HG02943 (cell line): ENCODE results near the gene DNAJC4.

ENCODE experiments used
- ATAC-seq: cut with Tn5 transposase; IDR thresholded peaks from one replicate; pipeline ENCODE4 v1.9.1; 2021; ENCODE audit warnings: mild to moderate bottlenecking, low read depth, moderate library complexity; ENCODE audit not compliant: unreplicated experiment

The DNAJC4 gene

DNA sequence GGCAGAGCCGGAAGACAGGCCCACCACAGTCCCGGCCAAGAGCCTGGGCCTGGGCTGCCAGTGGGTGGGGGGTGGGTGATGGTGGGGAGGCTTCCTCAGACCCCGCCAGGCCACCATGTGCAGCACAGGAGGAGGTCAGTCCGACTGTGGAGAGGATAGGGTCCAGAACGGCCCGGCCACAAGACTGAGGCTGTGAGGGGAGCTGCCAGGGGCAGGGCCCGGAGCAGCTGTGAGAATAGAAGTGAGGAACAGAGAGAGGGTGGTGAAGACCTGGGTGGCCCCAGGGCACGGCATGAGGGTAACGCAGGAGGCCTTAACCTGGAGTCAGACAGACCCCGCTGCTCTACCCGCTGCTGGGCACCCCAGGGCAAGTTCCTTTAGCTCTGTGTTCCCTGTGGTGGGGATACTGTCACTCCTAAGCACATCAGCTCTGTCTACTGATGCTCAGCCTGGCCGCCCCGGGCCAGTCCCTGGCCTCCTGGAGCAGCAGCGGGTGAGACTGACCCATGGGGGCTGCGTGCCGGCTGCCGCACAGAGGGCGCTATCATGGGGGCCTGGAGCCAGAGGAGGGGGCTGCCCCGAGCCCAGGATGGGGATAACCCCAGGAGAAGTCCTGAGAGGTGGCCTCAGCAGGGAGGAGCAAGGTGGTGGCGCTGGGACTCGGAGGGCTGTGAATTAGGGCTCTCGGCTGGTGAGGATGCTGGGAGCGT is 22.1 kb upstream of the DNAJC4 start:
- peak; percentile 11 for ATAC-seq

DNA sequence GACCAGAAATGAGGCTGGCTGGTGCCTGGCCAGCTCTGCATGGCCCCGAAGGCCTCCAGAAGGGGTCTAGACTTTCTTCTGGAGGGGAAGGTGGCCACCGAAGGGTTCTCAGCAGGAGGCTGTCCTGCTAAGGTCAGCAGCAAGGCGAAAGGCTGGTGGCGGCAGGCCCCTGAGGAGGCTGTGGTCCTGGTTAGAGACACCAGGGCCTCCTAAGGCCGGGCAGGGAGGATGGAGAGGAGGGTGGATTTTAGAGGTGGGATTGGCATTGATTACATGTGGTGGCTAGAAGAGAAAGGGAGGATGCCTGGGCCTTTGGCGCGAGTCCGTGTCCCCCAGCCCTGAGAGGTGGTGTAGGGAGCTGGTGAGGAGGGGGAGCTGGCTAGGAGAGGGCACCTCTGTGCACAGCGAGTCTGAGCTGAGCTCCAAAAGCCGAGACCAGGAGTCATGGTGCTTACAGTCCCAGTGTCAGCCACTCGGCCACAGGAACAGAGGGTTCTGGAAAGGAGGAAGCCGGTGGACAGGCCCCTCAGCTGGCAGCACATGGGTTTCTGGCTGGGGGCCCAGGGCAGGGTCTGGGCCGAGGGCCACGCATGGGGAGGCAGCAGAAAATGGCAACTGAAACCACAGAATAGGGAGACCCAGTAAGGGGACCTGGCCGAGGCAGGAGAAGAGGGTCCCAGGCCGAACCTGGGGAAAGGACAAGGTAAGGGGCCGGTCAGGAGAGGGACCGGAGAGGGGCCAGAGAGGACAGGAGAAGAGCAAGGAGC is 21.4 kb upstream of the DNAJC4 start:
- no peak for ATAC-seq

DNA sequence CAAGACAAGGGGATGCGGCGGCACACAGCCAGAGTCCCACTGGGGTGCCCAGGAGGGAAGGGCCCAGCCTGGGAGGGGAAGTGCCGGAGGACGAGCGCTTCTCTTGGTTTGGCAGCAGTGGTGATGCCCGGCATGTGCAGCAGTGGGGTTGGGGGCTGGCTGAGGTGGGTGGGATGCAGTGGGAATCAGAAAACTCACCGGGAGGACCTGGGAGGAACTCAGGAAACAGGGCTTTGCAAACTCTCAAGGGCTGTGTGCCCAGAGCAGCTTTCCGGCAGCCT is 20.8 kb upstream of the DNAJC4 start:
- ATAC-seq, result no peak

DNA sequence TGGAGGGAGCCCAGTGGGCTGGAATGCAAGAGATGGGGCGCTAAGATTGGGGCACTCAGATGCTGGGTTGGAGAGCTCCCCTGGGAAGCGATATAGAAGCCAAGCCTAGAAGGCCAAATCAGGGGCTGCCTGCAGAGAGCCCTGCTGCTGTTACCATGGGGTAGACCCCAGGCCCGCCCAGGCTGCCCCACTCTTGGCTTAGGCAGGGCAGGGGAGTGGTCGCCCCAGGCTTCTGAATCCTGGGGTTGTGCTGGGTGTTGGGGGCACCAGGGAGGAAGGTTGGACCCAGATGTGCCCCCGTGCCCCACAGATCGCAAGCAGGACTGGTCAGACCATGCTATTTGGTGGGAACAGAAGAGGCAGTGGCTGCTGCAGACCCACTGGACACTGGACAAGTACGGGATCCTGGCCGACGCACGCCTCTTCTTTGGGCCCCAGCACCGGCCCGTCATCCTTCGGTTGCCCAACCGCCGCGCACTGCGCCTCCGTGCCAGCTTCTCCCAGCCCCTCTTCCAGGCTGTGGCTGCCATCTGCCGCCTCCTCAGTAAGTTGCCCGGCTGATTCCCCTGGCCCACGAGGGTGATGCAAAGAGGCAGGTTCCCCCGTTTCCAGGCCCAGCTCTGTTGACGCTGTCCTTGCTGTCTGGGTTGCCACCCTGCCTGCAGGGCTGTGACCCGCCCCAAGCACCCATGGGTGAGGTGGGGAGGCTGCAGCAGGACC is 19.9 kb upstream of the DNAJC4 start:
- no peak for ATAC-seq

DNA sequence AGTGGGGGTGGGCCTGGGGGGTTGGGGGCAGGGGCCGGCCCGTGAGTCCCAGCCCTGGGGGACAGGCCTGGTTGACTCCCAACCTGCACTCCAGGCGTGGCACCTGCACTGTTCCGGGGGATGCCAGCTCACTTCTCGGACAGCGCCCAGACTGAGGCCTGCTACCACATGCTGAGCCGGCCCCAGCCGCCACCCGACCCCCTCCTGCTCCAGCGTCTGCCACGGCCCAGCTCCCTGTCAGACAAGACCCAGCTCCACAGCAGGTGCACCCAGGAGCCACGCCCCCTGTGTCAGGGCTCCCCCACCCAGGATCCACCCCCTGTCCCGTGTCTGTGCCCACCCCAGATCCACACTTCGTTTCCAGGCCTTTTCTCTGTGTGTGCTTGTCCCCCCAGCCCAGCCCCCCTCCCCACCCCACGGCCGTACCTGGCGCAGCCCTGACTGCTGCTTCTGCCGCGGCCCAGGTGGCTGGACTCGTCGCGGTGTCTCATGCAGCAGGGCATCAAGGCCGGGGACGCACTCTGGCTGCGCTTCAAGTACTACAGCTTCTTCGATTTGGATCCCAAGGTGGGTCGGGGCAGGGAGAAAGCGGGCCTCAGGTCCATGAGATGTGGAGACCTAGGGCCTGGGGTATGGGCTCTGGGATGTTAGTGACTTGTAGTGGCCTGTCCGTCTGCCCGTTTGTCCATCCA is 19.0 kb upstream of the DNAJC4 start:
- ATAC-seq, result no peak

DNA sequence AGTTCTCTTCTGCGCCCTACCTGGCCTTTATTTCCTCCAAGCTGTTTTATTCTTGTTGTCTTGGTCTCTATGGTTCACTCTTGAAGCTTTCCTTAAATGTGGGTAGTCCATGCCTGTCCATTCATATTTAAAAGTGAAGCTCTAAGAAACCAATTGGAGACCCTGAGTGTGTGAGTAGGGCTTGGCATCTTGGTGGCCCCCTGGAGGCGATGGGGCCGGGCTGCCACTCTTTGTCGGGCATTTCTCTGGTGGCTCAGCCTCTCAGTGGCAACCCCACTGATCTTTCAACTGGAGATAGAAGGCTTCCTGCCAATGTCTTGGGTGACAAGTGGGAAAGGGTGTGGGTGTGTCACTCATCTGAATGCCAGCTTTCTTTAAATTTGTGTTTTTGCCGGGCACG is 13.5 kb upstream of the DNAJC4 start:
- ATAC-seq, result no peak

DNA sequence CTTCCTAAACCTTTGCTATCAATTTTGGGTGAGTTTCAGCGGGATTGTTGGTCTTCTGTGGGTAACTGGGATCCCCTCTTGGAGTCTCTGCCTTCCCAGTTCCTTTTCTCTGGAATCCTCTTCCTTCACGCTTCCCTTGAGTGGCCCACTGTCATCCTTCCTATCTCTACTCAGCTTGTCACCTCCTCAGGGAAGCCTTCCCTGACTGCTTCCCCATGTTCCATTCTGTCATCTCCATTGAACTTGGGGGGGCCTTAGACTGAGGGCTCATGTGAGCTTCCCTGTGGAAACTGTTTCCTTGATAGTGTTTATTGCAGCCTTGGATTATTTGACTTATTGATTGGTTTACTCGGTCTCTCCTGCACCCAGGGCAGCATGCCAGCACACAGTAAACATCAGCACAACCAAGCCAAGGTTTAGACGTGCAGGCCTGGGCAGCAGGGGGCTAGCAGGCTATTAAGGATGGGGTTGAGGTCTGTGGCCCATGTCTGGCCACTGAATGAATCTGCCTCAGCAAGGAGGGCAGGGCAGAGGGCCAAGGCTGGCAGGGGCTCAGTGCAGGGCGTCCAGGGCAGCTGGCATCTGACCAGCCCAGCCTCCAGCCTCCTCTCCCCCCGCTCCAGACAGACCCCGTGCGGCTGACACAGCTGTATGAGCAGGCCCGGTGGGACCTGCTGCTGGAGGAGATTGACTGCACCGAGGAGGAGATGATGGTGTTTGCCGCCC is 11.6 kb upstream of the DNAJC4 start:
- no peak for ATAC-seq

DNA sequence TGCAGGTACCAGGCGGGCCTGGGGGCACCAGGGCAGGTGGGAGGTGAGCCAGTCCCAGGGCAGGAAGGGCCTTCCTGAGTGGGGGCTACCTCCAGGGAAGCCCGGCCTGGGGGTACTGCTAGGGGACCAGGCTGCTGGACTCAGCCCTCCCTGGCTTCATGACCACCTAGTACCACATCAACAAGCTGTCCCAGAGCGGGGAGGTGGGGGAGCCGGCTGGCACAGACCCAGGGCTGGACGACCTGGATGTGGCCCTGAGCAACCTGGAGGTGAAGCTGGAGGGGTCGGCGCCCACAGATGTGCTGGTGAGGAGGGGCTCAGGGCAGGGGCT is 11.0 kb upstream of the DNAJC4 start:
- no peak for ATAC-seq

DNA sequence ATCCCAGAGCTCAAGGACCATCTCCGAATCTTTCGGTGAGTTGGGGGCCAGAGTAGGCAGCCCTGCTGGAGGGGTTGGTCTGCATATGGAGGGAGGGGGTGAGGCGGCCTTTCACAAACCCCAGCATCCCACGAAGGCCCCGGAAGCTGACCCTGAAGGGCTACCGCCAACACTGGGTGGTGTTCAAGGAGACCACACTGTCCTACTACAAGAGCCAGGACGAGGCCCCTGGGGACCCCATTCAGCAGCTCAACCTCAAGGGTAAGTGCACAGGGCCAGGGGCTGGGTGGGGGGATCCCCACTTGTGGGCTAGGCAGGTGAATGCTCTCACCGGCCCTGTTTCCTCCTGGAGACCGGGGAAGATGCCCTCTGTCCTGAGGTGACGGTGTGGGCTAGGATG is 10.6 kb upstream of the DNAJC4 start:
- ATAC-seq, result no peak

DNA sequence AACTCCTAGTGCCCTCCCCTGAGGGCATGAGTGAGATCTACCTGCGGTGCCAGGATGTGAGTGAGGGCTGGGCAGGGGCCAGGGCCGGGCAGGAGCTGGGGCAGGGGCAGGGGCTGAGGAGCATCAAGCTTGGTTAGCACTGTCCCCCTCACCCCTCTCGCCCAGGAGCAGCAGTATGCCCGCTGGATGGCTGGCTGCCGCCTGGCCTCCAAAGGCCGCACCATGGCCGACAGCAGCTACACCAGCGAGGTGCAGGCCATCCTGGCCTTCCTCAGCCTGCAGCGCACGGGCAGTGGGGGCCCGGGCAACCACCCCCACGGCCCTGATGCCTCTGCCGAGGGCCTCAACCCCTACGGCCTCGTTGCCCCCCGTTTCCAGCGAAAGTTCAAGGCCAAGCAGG is 10.1 kb upstream of the DNAJC4 start:
- no peak for ATAC-seq

DNA sequence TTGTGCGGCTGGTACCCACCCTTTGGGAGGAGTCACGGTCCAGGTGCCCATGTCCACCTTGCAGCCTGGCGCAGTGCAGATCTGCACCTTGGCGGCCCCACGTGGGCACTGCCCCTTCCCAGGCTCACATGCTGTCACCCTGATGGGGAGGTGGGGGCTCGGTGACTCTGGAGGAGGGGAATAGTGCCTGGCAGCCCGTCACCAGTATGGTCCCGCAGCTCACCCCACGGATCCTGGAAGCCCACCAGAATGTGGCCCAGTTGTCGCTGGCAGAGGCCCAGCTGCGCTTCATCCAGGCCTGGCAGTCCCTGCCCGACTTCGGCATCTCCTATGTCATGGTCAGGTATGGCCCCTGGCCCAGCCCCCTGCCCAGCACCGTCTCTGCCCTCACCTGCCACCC is 9.6 kb upstream of the DNAJC4 start:
- no peak for ATAC-seq

DNA sequence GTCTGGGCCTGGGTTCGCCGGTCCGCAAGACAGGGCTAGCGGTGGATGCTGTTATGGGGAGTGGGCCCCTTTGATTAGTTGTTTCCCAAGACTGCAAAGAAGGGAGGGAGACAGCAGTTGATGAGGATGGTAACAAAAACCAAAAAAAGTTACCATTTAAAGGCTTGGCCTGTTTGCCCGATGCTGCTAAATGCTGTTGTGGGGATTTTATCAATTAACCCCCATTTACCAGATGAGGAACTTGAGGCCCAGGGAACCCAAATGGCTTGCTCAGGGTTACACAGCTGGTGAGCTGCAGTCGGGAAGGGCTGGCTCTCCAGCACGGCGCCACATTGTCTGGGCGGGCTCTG is 7.7 kb upstream of the DNAJC4 start:
- ATAC-seq, result no peak

DNA sequence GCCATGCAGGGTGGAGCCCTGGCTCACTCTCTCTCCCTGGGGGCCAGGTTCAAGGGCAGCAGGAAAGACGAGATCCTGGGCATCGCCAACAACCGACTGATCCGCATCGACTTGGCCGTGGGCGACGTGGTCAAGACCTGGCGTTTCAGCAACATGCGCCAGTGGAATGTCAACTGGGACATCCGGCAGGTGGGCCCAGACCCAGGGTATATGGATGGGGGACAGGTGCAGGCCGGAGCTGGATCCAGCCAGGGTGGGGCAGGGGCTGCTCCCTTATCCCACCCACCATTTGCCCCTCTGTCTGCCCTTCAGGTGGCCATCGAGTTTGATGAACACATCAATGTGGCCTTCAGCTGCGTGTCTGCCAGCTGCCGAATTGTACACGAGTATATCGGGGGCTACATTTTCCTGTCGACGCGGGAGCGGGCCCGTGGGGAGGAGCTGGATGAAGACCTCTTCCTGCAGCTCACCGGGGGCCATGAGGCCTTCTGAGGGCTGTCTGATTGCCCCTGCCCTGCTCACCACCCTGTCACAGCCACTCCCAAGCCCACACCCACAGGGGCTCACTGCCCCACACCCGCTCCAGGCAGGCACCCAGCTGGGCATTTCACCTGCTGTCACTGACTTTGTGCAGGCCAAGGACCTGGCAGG is 7.2 kb upstream of the DNAJC4 start:
- no peak for ATAC-seq

DNA sequence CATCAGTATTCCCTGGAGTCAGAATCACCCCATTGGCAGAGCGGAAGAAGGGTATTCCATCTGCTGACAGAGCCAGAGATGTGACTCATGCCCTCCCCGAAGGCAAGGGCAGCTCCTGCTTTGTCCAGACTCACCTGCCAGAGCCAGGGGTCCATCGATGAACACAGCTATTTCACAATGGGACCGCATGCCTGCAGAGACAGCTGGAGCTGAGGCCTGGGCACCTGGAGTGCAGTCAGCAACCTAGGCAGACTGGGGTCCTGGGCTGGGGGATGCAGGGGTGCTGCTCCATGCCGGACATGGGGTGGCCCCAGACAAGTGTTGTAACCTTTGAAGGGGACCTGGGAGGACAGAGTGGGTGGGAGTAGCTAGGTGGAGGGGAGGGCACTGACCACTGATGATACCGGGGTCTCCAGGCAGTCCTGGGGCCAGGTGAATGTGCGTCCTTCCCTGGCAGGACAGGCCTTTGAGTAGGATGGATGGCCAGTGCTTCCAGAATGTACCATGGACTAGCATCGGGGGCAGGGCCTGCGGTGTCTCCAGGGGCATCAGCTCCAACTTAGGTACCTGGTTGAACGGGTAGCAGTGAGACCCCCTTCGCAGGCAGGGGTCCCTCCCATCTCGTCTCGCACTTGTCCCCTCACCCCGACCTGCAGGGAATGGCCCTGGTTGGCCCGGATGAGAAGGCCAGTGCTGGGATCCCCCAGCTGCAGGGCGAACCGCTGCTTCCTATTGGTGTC is 6.0 kb upstream of the DNAJC4 start:
- ATAC-seq, result no peak

DNA sequence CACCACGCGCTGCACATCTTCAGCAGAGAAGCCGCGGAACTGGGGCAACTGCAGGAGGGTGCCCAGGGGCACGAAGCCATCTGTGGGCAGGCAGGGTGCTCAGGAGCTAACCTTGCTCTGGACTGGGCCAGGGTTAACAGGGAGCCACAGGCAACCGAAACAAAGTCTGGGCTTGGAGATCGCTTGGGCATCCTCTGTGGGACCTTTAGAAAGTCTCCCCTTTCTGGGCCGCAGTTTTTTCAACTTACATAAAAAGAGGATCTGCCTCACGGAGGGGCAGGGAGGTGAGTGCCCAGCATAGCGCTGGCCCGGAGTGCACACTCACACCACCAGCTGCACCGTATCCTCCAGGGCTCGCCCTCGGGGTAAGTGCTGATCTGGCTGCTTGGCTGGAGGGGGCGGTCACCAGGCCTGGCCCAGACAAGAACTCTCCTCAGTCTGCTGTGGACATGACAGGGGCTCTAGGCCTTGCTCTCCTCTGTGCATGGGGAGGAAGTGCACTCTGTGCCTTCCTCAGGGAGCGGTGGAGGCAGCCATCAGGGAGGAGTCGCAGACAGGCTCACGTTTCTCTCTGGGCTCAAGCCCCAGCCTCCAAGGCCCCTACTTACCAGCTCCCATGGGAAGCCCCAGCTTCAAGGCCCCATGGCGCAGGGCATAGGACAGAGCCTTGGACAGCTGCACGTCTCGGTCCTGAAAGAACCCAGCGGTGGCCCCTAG is 5.3 kb upstream of the DNAJC4 start:
- ATAC-seq, result no peak

DNA sequence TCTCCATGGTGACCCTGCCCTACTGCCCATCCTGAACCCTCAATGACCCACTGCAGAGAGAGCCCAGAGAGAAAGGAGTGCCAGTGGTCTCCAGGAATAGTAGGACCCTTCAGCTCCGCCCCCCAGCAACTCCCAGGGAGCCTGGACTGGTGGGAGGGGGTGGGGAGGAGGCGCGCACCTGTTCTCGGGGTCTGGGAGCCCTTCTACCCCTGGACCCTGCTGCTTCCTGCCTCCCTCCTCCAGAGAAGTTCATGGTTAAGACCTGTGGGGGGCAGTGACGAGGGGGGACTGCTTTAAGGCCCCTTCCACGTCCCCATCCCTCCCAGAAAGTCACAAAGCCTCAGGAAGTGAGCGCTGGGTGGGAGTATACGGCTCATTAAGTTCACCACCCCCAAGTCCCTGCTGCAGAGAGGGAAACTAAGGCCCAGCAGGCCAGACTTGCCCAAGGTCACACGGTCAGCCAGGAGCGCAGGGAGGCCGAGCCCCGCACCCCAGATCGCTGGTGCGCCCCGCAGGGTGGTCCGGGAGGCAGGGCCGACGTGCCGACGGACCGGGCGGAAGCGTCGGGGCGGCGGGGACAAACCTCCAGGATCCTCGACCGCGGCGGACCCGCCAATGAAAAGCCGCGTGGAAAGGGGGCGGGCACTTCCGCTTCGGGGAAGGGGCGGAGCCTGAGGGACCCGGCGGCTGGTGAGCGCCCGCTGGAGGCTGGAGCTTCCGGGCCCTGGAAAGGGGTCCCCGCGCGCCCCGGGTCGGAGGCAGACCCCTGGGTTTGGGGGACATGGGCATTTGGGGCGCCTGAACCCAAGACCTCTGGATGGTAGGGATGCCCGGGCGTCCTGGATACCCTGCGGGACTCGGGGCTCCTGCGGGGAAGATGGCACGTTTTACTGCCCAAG is 4.5 kb upstream of the DNAJC4 start, which contains the start of the genes NUDT22 and TRPT1:
Gene NUDT22 (plus strand): TSS at position 667 of the 899 bp plus-strand sequence. CDS start 379 bp downstream, outside the sequence.
Gene TRPT1 (minus strand): TSS at position 579 of the 899 bp plus-strand sequence. CDS start 326 bp downstream, at position 253.
- peak; percentile 34 for ATAC-seq

DNA sequence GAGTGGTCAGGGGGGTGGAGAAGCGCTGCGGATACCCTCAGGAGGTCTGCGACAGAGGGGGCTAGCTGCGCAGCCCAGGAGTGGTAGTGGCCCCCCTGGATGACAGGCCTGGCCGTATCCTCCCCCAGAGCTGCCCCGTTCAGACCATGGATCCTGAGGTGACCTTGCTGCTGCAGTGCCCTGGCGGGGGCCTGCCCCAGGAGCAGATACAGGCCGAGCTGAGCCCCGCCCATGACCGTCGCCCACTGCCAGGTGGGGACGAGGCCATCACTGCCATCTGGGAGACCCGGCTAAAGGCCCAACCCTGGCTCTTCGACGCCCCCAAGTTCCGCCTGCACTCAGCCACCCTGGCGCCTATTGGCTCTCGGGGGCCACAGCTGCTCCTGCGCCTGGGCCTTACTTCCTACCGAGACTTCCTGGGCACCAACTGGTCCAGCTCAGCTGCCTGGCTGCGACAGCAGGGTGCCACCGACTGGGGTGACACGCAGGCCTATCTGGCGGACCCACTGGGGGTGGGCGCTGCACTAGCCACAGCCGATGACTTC is 3.8 kb upstream of the DNAJC4 start:
- ATAC-seq, result no peak
